GM18526 (cell line): Measurements from ENCODE around the gene RABEPK.
A peak's percentile ranks its signal among the peaks of the same experiment; 100 is the strongest.

Source experiments
- POLR2A ChIP-seq: IDR thresholded peaks from 3 replicates; pipeline ENCODE4 v1.6.1; 2011; ENCODE audit not compliant: insufficient read length; ENCODE audit errors: extremely low read depth

The RABEPK gene

DNA sequence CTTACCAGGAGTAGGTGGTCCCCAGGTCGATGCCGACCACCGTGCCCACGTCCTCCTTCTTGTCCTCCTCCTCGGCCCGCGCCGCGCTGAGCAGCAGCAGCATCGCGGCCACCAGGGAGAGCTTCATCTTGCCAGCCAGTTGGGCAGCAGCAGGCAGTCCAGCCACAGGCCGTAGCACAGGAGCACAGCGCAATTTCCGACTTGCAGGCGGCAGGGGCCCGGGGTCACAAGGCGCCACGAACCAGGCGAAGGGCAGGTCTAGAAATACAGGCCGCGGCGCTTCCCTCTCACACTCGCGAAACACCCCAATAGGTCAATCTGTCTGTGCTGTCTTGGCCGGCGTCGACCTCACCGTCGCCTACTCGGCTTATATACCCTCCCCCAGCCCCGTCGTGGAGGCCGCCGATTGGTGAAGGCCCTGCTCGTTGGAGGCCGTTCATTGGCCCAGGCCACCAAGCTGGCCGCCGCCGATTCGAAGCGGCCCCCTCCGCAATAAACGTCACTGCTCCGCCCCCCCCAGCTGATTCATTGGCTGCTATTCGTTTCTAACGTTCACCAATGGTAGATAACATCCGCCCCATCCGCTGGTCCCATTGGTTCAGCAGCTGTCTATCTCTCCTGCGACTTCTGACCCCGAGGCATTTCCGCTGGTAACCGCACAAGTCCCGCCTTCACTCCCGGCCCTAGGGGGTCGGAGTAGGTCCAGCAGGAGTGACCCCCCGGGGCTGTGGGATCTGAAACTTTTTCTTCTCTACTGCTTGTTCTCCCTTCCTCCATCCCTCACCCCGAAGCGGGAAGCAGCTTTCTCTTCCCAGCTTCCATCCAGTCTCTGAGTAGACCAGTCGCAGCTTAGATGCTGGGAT, 40.9 kb downstream of the RABEPK start, which contains the start of gene HSPA5:
TSS of gene HSPA5 (minus strand) at position 344 of the 863 bp plus-strand sequence. CDS start at position 127, 217 bp downstream.
- TF ChIP-seq POLR2A = peak; percentile 99

DNA sequence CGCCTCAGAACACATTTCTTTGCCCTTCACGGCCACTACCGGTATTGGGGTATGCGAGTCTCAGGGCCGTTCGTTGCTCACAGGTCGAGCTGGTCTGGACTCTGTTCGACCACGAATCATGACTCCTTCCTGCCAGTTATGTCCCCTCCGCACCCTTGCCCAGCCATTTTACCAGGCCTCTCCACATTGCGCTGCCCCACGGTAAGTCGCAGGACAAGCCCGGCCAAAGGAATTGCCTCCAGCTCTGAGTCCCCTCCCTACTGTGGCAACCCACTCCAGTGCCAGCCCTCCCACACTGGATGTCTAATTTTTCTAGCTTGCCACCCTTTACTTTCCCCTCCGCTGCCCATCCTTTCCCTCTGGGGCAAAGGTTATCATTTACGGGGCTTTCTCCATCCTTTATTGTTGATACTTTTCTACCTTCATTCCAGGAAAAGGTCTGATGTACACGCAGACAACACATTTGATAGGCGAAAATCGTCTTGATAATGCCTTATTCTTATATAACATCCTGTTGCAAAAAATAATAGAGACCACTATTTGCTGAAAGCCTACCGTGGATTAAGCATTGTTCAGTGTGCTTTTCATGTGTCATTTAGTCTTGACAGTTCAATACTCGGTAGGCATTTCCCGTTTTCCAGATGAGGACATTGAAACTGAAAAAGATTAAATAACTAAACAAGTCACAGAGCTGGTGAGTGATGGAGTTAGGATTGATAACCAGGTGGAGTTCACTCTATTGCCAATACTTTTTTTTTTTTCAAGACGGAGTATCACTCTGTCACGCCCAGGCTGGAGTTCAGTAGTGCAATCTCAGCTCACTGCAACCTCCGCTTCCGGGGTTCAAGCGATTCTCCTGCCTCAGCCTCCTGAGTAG, 41.8 kb downstream of the RABEPK start:
- peak; percentile 5 for TF ChIP-seq POLR2A

GRCh38 chr9:125243792-125244260, 43.5 kb downstream of the RABEPK start:
- TF ChIP-seq POLR2A = no peak

GRCh38 chr9:125246261-125246667, 45.9 kb downstream of the RABEPK start:
- TF ChIP-seq POLR2A = no peak

DNA sequence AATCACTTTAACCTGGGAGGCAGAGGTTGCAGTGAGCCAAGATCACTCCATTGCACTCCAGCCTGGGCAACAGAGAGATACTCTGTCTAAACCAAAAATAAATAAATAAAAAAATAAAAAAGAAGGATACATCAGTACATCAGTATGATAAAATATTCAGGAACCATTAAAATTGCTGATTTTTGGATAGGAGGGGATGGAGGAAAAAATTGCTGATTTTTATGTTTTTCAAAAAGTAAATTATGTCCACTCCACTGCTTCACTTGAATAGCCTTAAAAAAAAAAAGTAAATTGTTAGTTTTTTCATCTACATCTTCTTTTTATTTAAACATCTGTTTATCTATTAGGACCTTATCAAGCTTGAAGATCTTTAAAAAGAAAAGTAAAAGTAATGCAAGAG, 53.9 kb downstream of the RABEPK start:
- TF ChIP-seq POLR2A = no peak

DNA sequence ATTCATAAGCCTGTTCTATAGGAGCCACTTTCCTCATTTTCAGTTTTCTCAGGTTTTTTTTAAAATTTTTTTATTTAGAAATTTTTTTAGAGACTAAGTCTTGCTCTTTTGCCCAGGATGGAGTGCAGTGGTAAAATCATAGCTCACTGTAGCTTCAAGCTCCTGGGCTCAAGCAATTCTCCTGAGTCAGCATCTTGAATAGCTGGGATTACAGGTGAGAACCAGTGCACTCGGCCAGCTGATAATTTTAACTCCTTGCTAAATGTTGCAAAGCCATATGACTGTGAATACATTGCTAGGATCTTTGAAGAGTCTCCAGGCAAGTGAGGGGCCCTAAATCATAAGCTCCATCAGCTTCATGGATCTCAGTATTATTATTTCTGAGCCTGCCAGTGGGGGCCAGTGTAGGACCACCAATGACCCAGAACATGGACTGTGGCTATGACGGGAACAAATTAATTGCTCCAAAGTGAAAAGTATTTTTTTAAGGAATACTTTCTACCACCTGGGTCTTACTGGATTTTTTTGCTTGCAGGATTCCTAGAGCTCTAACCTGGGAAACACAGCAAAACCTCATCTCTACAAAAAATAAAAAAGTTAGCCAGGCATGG, 55.5 kb downstream of the RABEPK start:
- no peak for TF ChIP-seq POLR2A

DNA sequence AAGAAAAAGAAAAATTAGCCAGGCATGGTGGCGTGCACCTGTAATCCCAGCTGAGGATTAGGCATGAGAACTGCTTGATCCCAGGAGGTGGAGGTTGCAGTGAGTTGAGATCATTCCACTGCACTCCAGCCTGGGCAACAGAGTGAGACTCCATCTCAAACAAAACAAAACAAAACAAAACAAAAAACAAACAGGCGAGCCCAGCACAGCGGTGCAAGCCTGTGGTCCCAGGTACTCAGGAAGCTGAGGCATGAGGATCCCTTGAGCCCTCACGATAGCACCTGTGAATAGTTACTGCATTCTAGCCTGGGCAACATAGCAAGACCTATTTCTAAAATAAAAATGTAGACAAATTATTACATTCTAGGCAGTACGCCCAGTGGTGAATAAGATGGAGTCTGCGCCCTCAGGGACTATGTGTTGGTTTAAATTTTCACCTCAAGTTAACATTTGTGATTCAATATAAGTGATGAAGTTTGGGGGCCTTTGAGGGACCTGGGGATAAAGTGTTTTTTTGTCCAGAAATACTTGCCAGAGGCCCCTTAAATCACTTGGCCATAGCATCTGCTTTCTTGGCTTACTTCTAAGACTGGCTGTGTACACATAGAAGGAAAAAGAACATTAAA, 57.9 kb downstream of the RABEPK start:
- no peak for TF ChIP-seq POLR2A

GRCh38 chr9:125258832-125259534, 58.6 kb downstream of the RABEPK start:
- no peak for TF ChIP-seq POLR2A

DNA sequence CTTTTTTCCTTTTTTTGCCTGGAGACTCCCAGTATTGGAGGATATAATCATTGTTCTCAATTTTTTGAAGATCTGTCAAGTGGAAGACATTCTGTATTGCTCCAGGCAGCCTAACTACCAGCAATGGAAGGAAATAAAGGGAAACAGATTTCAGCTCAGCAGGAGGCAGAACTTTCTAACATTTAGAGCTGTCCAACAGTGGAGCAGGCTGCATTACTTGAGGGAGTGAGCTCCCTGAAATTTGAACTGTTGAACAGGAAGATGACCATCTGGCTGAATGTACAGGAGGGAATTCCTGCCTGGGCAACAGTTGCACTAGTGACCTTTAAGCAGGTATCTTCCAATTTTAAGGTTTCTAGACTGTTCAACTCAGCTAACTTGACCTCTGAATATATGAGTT, 60.2 kb downstream of the RABEPK start:
- TF ChIP-seq POLR2A = no peak

- peak; percentile 70 for TF ChIP-seq POLR2A
Observed at GRCh38 chr9:125261501-125262293, 61.4 kb downstream of the RABEPK start, which contains the start of gene GAPVD1. Gene GAPVD1, plus strand, starts transcription at chr9:125261826. Its CDS starts 37,096 bp downstream, at chr9:125298922.

DNA sequence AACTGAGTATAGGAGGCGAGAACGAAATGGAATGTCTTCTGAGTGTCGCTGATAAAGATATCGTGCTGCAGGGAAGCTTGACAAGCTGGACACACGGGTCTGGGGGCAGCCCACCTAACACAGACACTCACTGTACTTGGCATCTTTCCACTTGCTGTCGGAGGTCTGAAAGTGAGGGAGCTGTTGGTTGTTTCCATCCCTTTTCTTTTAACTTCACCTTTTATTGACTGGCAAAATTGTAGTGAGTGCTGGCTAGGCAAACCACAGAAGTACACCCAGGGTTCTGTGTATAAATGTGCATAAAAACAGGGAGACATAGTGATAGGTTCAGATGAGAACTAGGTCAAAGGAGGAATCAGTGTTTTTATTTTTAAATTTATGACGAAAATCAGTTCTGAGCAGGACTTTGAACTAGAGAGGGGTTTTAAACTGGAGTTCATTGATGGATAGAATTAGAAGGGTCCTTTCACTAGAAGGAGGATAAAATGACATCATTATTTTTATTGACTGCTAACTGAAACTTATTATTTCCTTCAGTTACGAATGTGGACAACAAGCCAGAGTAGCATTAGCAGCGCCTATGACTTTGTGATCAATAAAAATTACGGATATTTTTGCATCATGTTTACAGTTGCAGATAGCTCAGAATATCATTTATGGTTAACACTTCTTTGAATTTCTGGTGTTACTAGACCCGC, 62.1 kb downstream of the RABEPK start:
- no peak for TF ChIP-seq POLR2A

DNA sequence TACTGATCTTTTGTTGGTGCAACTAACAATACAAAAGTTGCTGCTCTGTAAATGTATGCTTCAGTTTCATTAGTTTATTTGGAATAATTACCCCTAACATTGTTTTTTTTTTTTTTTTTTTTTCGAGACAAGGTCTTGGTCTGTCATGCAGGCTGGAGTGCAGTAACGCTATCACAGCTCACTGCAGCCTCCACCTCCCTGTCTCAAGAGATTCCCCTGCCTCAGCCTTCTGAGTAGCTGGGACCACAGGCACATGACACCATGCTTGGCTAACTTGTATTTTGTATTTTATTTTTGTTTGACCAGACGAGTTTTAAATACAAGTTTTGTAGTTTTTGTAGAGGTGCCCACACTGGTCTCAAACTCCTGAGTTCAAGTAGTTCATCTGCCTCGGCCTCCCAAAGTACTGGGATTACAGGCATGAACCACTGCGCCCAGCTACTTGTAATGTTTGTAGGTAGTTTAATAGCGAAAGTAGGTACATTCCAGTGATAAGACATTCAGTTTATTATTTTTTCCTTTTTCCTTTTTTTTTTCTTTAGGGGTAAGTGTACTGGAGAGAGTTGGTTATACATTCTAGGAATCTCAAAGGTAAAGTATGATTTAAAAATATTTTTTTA, 68.2 kb downstream of the RABEPK start:
- no peak for TF ChIP-seq POLR2A

DNA sequence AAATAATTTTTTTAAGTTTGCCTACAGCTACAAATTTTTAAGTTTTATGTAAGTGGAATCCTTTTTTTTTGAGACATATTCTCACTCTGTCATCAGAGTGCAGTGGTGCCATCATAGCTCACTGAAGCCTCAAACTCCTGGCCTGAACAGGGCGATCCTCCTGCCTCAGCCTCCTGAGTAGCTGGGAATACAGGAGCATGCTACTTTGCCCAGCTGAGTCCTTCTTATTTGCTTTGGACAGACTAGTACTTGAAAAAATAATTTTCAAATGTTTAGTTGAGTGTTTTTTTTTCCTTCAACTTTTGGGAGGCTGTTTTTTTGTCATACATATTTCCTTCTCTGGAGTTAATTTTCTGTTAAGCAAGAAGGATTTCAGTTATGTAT, 68.7 kb downstream of the RABEPK start:
- TF ChIP-seq POLR2A = no peak

- TF ChIP-seq POLR2A = no peak
Observed at GRCh38 chr9:125271081-125271480, 70.7 kb downstream of the RABEPK start.
